Spleen (tissue), 7 donors: ENCODE results near the gene RGL1.

ENCODE experiments used
- POLR2A ChIP-seq, 3 donors: fragments of 450-650 bp; IDR thresholded peaks; one replicate each; pipeline ENCODE4 v1.5.1; 2017; ENCODE audit warnings: antibody characterized with exemption in 3 of 3, mild to moderate bottlenecking in 1 of 3
- POLR2AphosphoS5 ChIP-seq, 3 donors: sonication (generic); formaldehyde crosslinking; IDR thresholded peaks; one replicate each; pipeline ENCODE4 v1.5.1; 2017; ENCODE audit warnings: antibody characterized with exemption in 3 of 3
- TF ChIP-seq, protein P1 (sequence below), 11 experiments: fragments of 200-600 bp in 7 of 11; fragments of 450-650 bp in 4 of 11; sonication (generic) in 4 of 11; IDR thresholded peaks in 8 of 11; conservative IDR thresholded peaks in 3 of 11; 1 replicate in 7 of 11; 2 replicates in 4 of 11; pipeline versions ENCODE4 v1.4.0 to v1.8.0; 2016 to 2021; ENCODE audit warnings: antibody characterized with exemption in 11 of 11, inconsistent platforms in 4 of 11, mild to moderate bottlenecking in 1 of 11
- donor health status: DM: no; HTN: no; CAD: no; lungs with moderate emphysema.
- donor health status: DM: no; HTN: no; CAD: no.
- donor health status: DM: no; HTN: no; CAD: no.

DNA sequence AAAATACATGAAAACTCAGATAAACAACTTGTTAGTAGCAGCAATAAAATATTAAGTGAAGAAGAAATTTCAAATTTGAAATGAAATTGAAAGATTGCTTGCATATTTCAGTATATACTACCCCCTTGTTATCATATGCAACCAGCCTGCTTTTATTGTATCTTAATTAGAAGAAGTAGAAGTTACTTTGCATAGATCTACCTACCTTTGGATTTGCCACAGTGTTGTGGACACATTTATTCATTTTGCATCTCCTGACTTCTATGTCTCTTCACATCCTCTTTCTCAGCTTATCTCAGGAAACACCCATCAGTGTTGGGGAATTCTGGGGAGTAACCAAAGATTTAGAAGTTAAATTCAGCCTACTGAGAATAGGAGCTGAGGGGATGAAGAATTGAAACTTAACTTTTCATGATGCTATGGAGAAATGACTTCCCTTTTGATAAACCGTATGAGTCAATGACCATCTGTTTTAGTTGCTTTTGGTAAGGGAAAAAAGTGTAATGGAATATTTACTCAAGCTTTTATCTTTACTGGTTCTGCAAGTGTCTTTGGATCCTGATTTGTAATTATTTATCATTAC, 96.9 kb downstream of the RGL1 start:
- no peak for TF ChIP-seq POLR2A (IDR thresholded peaks at IDR 0.05)
- TF ChIP-seq, protein P1, sequence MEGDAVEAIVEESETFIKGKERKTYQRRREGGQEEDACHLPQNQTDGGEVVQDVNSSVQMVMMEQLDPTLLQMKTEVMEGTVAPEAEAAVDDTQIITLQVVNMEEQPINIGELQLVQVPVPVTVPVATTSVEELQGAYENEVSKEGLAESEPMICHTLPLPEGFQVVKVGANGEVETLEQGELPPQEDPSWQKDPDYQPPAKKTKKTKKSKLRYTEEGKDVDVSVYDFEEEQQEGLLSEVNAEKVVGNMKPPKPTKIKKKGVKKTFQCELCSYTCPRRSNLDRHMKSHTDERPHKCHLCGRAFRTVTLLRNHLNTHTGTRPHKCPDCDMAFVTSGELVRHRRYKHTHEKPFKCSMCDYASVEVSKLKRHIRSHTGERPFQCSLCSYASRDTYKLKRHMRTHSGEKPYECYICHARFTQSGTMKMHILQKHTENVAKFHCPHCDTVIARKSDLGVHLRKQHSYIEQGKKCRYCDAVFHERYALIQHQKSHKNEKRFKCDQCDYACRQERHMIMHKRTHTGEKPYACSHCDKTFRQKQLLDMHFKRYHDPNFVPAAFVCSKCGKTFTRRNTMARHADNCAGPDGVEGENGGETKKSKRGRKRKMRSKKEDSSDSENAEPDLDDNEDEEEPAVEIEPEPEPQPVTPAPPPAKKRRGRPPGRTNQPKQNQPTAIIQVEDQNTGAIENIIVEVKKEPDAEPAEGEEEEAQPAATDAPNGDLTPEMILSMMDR (IDR thresholded peaks at IDR 0.05 in 8 of 11, conservative IDR thresholded peaks at IDR 0.05 in 3 of 11), result no peak
- no peak for TF ChIP-seq POLR2AphosphoS5 (IDR thresholded peaks at IDR 0.05)
